DOHH2 (cell line): ENCODE measurements around the gene ZNF84.

Experiments
- CTCF ChIP-seq: fragments of 200-600 bp; sonication (generic); IDR thresholded peaks from one replicate; pipeline ENCODE4 v1.5.1; 2014; ENCODE audit warnings: antibody characterized with exemption, mild to moderate bottlenecking, low read depth, low read length; ENCODE audit not compliant: poor library complexity, severe bottlenecking
- EZH2phosphoT487 ChIP-seq: fragments of 200-600 bp; sonication (generic); IDR thresholded peaks from 2 replicates; pipeline ENCODE4 v1.6.1; 2017; ENCODE audit warnings: borderline replicate concordance, mild to moderate bottlenecking, antibody characterized with exemption, low read length, moderate library complexity, mixed read lengths

GRCh38 chr12:133106253-133106652 lies 68.9 kb downstream of the ZNF84 start:
- TF ChIP-seq CTCF (no peak), EZH2phosphoT487 (no peak)
